ENCODE results near the gene FHOD3.
"Not testable (repeated sequence)": the region's sequence is repeated elsewhere in the genome, so short reads cannot be mapped to it uniquely, and the experiment has no call there.

FHOD3 gene

GRCh38 chr18:36530676-36531405 lies 233.3 kb downstream of the FHOD3 start:
- DNase-seq, result no peak

- no peak for DNase-seq
Observed at GRCh38 chr18:36531636-36532035, 234.1 kb downstream of the FHOD3 start.

- DNase-seq, result no peak
Observed at GRCh38 chr18:36532394-36532793, 234.9 kb downstream of the FHOD3 start.

- DNase-seq, result no peak
Observed at GRCh38 chr18:36532815-36533214, 235.3 kb downstream of the FHOD3 start.

- DNase-seq, result no peak
Observed at GRCh38 chr18:36533446-36534153, 236.1 kb downstream of the FHOD3 start.

- no peak for DNase-seq
Observed at GRCh38 chr18:36534154-36534688, 236.7 kb downstream of the FHOD3 start.

DNA sequence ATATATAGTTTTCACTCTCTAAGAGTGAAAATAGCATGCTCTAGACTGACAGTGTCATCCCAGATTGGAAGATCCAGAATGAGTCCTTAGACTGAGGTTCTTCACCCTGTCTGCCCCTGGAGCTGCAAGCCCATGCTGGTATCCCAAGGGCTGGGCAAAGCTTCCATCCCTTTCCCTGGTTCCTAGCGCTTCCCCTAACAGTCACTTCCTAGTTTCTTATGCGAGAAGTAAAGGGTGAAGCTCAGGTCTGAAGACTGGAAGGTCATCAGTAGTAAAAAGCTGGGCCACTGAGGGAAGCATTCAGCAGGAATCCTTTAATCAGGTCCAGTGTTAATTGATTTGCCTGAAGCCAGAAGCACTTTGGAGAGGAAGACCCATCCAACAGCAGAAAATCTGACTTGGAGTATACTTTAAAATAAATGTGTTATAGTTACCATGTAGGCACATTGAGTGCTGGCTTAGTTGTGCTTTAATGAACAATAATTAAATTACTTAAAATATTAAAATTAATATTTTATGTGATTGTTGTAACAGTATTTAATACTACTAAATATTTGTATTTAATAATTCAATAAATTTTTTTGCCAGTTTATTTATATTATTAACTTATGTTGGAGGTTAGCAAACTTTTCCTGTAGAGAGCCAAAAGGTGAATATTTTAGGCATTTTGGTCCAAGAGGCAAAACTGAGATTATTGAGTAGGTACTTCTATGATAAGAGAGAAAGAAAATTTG lies 237.9 kb downstream of the FHOD3 start:
- no peak for DNase-seq

DNA sequence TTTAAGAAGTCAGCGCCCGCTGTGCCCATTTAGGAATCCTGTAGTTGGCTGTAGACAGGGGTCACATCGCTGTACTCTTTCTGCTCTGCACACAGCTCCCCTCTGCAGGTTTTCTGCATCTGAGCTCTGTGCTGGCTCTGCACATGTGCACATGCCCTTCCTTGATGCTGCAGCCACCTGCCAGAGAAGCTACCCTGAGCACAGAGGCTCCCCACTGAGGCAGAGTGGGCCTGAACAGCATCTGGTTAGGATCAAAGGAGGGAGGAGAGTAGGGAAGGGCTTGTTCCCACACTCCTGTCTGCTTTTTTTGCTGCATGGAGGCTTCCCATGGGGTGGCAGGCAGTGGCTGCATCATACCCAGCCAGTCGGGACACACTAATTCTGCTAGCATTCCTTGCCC lies 238.9 kb downstream of the FHOD3 start:
- DNase-seq, result no peak

GRCh38 chr18:36537289-36537688 lies 239.8 kb downstream of the FHOD3 start:
- no peak for DNase-seq

- DNase-seq, result no peak
Observed at GRCh38 chr18:36539674-36540231, 242.2 kb downstream of the FHOD3 start.

DNA sequence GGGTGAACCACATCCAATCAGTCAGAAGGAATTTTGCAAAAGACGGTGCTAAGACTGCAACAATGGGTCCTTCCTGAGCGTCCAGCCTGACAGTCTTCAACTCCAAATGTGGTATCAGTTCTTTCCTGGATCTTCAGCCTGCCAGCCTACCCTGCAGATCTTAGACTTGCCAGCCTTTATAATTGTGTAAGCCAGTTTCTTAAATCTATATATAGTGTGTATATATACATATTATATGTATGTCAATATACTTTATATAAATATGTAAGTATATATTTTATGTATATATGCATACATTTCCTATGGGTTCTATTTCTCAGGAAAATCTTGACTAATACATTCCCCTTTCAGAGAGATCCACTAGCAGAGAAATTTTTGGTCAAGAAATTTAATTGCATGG lies 245.5 kb downstream of the FHOD3 start:
- DNase-seq, result no peak

DNA sequence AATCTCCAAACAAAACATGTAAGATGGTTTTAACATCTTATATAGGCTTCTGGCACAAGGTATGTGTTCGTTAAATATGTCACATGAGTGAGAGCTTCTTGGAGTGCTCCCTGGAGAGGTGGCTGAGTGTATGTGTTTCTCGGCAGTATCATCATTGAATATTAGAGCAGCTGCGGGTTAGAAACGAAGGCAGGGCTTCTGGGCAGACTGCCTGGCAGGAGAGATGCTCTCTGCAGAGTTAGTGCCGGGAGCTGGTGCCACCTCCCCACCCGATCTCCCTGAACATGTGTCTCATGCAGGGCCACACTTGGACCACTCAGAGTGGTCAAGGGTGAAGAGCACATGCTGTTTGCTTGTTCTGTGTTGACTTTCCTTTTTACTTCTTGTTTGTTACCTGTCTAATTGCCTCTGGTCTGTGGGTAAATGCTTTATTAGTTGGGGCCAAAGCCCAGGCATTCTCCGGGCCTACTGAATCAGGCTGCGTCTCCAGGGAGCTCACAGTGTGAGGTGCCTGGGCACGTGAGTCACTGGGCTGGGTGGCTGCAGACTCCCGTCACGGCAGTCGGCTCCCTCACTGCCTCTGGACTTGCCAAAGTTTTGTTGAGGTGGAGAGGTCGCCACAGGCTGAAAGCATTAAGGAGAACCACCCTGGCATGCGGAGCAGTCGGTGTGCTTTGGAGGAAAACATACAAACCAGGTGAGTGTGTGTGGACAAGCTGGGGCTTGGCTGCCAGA lies 246.6 kb downstream of the FHOD3 start:
- DNase-seq, result no peak

DNA sequence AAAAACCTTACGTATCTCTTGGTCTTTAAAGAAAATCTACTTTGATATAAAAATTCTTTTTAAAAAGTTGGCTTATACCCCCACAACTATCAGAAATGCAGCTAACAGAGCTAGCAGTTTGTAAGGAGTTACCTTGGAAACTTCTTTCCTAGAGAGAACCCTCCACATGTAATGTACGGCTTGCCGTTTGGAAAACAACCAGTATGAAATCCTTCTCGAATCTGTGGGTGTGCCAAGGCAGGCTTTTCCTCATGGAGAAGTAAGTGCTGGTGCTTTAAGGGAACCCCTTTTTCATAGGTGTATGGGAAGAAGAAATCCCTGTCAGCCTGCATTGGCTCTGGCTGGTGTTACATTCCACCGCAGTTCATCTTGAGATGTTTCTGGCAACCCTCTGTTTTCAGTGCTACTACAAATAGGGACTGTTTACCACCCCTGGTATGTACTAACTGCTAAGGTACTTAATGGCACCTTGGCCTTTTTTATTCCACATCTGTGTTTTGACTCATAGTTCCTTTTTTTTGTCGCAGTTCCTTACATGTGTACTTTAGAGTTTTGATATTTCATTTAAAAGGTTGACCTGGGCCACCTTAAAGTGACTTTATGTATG lies 248.4 kb downstream of the FHOD3 start:
- no peak for DNase-seq

- DNase-seq, result no peak
Observed at GRCh38 chr18:36546876-36547275, 249.4 kb downstream of the FHOD3 start.

GRCh38 chr18:36547544-36547943 lies 250.0 kb downstream of the FHOD3 start:
- no peak for DNase-seq

GRCh38 chr18:36551274-36551673 lies 253.8 kb downstream of the FHOD3 start:
- not testable (repeated sequence) for DNase-seq

DNA sequence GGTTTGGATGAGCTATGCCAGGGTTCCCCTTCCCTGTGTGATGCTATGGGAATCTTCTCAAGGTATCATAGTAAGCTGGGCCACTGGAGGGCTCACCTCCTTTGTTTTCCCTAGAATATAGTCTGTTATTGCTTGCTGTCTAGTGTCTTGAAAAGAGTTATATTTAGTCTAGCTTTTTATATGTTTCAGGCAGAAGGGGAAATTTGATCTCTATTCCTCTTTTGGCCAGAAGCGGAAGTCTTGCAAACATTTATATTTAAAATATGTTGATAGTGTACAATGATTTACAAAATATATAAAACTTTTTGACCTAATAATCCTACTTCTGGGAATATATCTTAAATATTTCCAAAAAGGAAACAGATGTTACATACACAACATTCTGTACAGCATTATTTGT lies 260.7 kb downstream of the FHOD3 start:
- no peak for DNase-seq

GRCh38 chr18:36559149-36559857 lies 261.8 kb downstream of the FHOD3 start:
- no peak for DNase-seq

GRCh38 chr18:36560187-36560586 lies 262.7 kb downstream of the FHOD3 start:
- no peak for DNase-seq

- DNase-seq, result no peak
Observed at GRCh38 chr18:36561046-36561445, 263.5 kb downstream of the FHOD3 start.

DNA sequence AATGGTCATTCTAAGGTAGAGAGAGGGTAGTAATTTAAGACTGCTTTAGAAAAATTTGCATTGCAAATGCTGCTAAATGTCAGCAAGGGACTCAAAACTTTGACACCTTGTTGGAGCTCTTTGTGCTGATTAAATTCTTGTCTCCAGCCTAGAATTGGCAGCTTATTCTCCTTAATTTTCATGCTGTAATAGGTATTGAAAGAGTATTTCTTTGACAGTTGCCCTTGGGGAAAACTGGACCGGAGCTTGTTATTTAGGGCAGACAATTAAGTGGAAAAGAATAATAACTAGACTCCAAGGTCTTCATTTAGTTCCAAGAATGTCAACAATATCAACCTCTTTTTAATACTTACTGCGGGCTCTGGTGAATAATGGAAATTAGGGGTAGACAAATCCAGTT lies 267.3 kb downstream of the FHOD3 start:
- DNase-seq, result no peak

Measured in stimulated activated CD4-positive, alpha-beta T cell treated with anti-CD3 and anti-CD28 coated beads, Interleukin-1b, Interleukin-23, amount 100 ng/mL, for 48 hours (primary cell).